ENCODE results near the gene TMEM126A.
"Not testable (repeated sequence)": the region's sequence is repeated elsewhere in the genome, so short reads cannot be mapped to it uniquely, and the experiment has no call there.

Gene TMEM126A

GRCh38 chr11:85647604-85648299, at the start of gene TMEM126A:
Gene TMEM126A (plus strand): TSS chr11:85647967. CDS start chr11:85650256, 2,289 bp downstream.
- peak; percentile 94 for FAIRE-seq
- peak; percentile 92 for DNase-seq (ENCODE audit: low spot score)

GRCh38 chr11:85599083-85599482, 48.7 kb upstream of the TMEM126A start:
- FAIRE-seq, result no peak
- no peak for DNase-seq (ENCODE audit: low spot score)

GRCh38 chr11:85602526-85603213, 45.1 kb upstream of the TMEM126A start:
- no peak for FAIRE-seq
- no peak for DNase-seq (ENCODE audit: low spot score)

GRCh38 chr11:85603220-85603619, 44.5 kb upstream of the TMEM126A start:
- DNase-seq (ENCODE audit: low spot score) (no peak), FAIRE-seq (no peak)

GRCh38 chr11:85606237-85606636, 41.5 kb upstream of the TMEM126A start:
- DNase-seq (ENCODE audit: low spot score); FAIRE-seq: not testable (repeated sequence)

GRCh38 chr11:85608621-85609020, 39.1 kb upstream of the TMEM126A start:
- DNase-seq (ENCODE audit: low spot score); FAIRE-seq: not testable (repeated sequence)

GRCh38 chr11:85609286-85609685, 38.5 kb upstream of the TMEM126A start:
- not testable (repeated sequence) for DNase-seq (ENCODE audit: low spot score); FAIRE-seq

GRCh38 chr11:85611643-85612042, 36.1 kb upstream of the TMEM126A start:
- not testable (repeated sequence) for DNase-seq (ENCODE audit: low spot score); FAIRE-seq

- DNase-seq (ENCODE audit: low spot score), result no peak
- FAIRE-seq, result no peak
Observed at GRCh38 chr11:85619499-85619898, 28.3 kb upstream of the TMEM126A start.

GRCh38 chr11:85620256-85620655, 27.5 kb upstream of the TMEM126A start:
- DNase-seq (ENCODE audit: low spot score) (no peak), FAIRE-seq (no peak)

- DNase-seq (ENCODE audit: low spot score), result no peak
- no peak for FAIRE-seq
Observed at GRCh38 chr11:85626496-85626895, 21.3 kb upstream of the TMEM126A start.

GRCh38 chr11:85627332-85627997, 20.3 kb upstream of the TMEM126A start, which contains the start of gene DLG2:
Gene DLG2 (minus strand): TSS chr11:85627344.
- DNase-seq (ENCODE audit: low spot score) (no peak), FAIRE-seq (no peak)

- FAIRE-seq (no peak), DNase-seq (ENCODE audit: low spot score) (peak; percentile 95)
Observed at GRCh38 chr11:85627998-85628770, 19.6 kb upstream of the TMEM126A start, which contains the start of gene TMEM126B. Gene TMEM126B (plus strand): TSS chr11:85628593. CDS start chr11:85628608, 15 bp downstream.

- DNase-seq (ENCODE audit: low spot score) (no peak), FAIRE-seq (no peak)
Observed at GRCh38 chr11:85628771-85629341, 18.9 kb upstream of the TMEM126A start.

GRCh38 chr11:85634747-85635146, 13.0 kb upstream of the TMEM126A start:
- no peak for DNase-seq (ENCODE audit: low spot score)
- FAIRE-seq, result no peak

- FAIRE-seq, result no peak
Observed at GRCh38 chr11:85643191-85643614, 4.6 kb upstream of the TMEM126A start.

GRCh38 chr11:85647078-85647477, 689 bp upstream of the TMEM126A start:
- DNase-seq (ENCODE audit: low spot score), result no peak
- no peak for FAIRE-seq

More at GRCh38 chr11:85643191-85643614, 4.6 kb upstream of the TMEM126A start:
- DNase-seq (ENCODE audit: low spot score), result no peak

GRCh38 chr11:85651118-85651517, 3.4 kb downstream of the TMEM126A start:
- DNase-seq (ENCODE audit: low spot score) (no peak), FAIRE-seq (no peak)

GRCh38 chr11:85652786-85653447, 5.2 kb downstream of the TMEM126A start:
- DNase-seq (ENCODE audit: low spot score), result no peak
- no peak for FAIRE-seq

- FAIRE-seq; DNase-seq (ENCODE audit: low spot score): not testable (repeated sequence)
Observed at GRCh38 chr11:85654343-85654742, 6.6 kb downstream of the TMEM126A start.
